HCT116 (cell line): ENCODE results near the gene GALNT18. TPM values are rescaled to one million over a fixed set of nuclear protein-coding genes. Genes with fewer than 3 reads are reported as not detected.

Experiments
- ATAC-seq: fragments of 200-7000 bp; cut with Tn5 transposase; 2 replicates; pipeline ENCODE4 v1.9.1; 2020; ENCODE audit warnings: mild to moderate bottlenecking, moderate library complexity
- BruUV-seq: library from RNA; stranded (reverse); fragments of 400-500 nt; replicated peaks from 2 replicates; lab custom pipeline; 2021; lab: Mats Ljungman, UMichigan
- CTCF ChIA-PET: fragments of 300-600 bp; sonication (Branson Sonifier 250); formaldehyde crosslinking; loops from one replicate; lab custom pipeline; 2021; ENCODE audit warnings: antibody characterized with exemption; lab: Charles Lee
- POLR2A ChIA-PET: fragments of 300-600, 350-600 bp; sonication (Branson Sonifier 250); formaldehyde crosslinking; loops from one replicate; lab custom pipeline; 2021; ENCODE audit warnings: antibody characterized with exemption; lab: Charles Lee
- RAD21 ChIA-PET, 2 experiments: fragments of 300-600 bp; sonication (Branson Sonifier 250); formaldehyde crosslinking; loops; one replicate each; lab custom pipeline; 2023; ENCODE audit warnings: low total read pairs in 2 of 2; ENCODE audit not compliant: uncharacterized antibody in 2 of 2, unreplicated experiment in 2 of 2, low non-redundant PET in 1 of 2; lab: Charles Lee
- DNase-seq: peaks from one replicate; pipeline ENCODE4 v3.0.0-alpha.2; 2010; ENCODE audit warnings: low read depth, low spot score
- H2AFZ ChIP-seq: fragments of 200-600 bp; shearing (Covaris generic), sonication (generic); 2 replicates; pipeline ENCODE4 v1.6.1; 2017; ENCODE audit warnings: low read depth, mixed run types, mixed read lengths, antibody characterized with exemption, low read length; ENCODE audit not compliant: poor library complexity, severe bottlenecking
- H3K27ac ChIP-seq: 2 replicates; pipeline ENCODE4 v1.5.1; 2012; ENCODE audit warnings: low read depth, low read length
- H3K27me3 ChIP-seq: fragments of 200-600 bp; sonication (generic); 2 replicates; pipeline ENCODE4 v1.6.1; 2016; ENCODE audit warnings: mixed run types, low read length, mixed read lengths; ENCODE audit not compliant: insufficient read depth
- H3K36me3 ChIP-seq, 2 experiments: fragments of 200-500 bp in 1 of 2; fragments of 200-600 bp in 1 of 2; sonication (Bioruptor generic) in 1 of 2; sonication (generic) in 1 of 2; 2 replicates each; pipeline versions ENCODE4 v1.5.1 to v1.6.1; 2014 to 2016; ENCODE audit warnings: low read length in 2 of 2, inconsistent platforms in 1 of 2, mixed read lengths in 1 of 2, mixed run types in 1 of 2; ENCODE audit not compliant: insufficient read depth in 2 of 2, control insufficient read depth in 1 of 2
- H3K4me1 ChIP-seq, 2 experiments: fragments of 200-600 bp in 1 of 2; sonication (generic) in 1 of 2; 2 replicates each; pipeline versions ENCODE4 v1.5.1 to v1.6.1; 2012 to 2017; ENCODE audit warnings: low read length in 2 of 2, inconsistent platforms in 1 of 2, mild to moderate bottlenecking in 1 of 2, mixed read lengths in 1 of 2, mixed run types in 1 of 2, moderate library complexity in 1 of 2; ENCODE audit not compliant: insufficient read depth in 2 of 2, control insufficient read depth in 1 of 2
- H3K4me2 ChIP-seq: fragments of 200-600 bp; sonication (generic); 2 replicates; pipeline ENCODE4 v1.6.1; 2017; ENCODE audit warnings: mixed run types, low read length, mixed read lengths
- H3K4me3 ChIP-seq, 2 experiments: fragments of 200-600 bp in 1 of 2; sonication (generic) in 1 of 2; replicated peaks in 1 of 2; 2 replicates each; pipeline ENCODE4 v1.5.1; 2011 to 2016; ENCODE audit warnings: low read length in 2 of 2, control low read depth in 1 of 2, low read depth in 1 of 2, mild to moderate bottlenecking in 1 of 2, mixed read lengths in 1 of 2, mixed run types in 1 of 2
- H3K79me2 ChIP-seq: fragments of 200-600 bp; sonication (generic); 2 replicates; pipeline ENCODE4 v1.6.1; 2017; ENCODE audit warnings: mild to moderate bottlenecking, mixed run types, low read length, moderate library complexity, mixed read lengths; ENCODE audit not compliant: insufficient read depth
- H3K9ac ChIP-seq: fragments of 200-600 bp; sonication (generic); 2 replicates; pipeline ENCODE4 v1.6.1; 2016; ENCODE audit warnings: low read length, mixed read lengths
- H3K9me2 ChIP-seq: fragments of 200-600 bp; sonication (generic), shearing (Covaris generic); 2 replicates; pipeline ENCODE4 v1.6.1; 2017; ENCODE audit warnings: mixed run types, mild to moderate bottlenecking, moderate library complexity; ENCODE audit not compliant: insufficient read depth
- H3K9me3 ChIP-seq, 2 experiments: fragments of 200-500 bp in 1 of 2; fragments of 200-600 bp in 1 of 2; sonication (Bioruptor generic) in 1 of 2; sonication (generic) in 1 of 2; 2 replicates each; pipeline ENCODE4 v1.6.1; 2014 to 2017; ENCODE audit warnings: low read length in 2 of 2, mixed read lengths in 2 of 2, inconsistent platforms in 1 of 2, low read depth in 1 of 2, mild to moderate bottlenecking in 1 of 2, mixed run types in 1 of 2, moderate library complexity in 1 of 2; ENCODE audit not compliant: control insufficient read depth in 1 of 2, insufficient read depth in 1 of 2
- H4K20me1 ChIP-seq: fragments of 200-600 bp; sonication (generic), shearing (Covaris generic); 2 replicates; pipeline ENCODE4 v1.6.1; 2017; ENCODE audit warnings: mixed run types, mild to moderate bottlenecking, moderate library complexity; ENCODE audit not compliant: insufficient read depth
- EZH2 ChIP-seq: fragments of 200-600 bp; sonication (generic); IDR thresholded peaks from 2 replicates; pipeline ENCODE4 v1.6.1; 2017; ENCODE audit warnings: antibody characterized with exemption, mixed run types
- FOSL1 ChIP-seq: IDR thresholded peaks from 2 replicates; pipeline ENCODE4 v1.6.1; 2012; ENCODE audit warnings: low read depth
- JUND ChIP-seq: IDR thresholded peaks from 2 replicates; pipeline ENCODE4 v1.6.1; 2012
- MAX ChIP-seq: IDR thresholded peaks from 2 replicates; pipeline ENCODE4 v1.6.1; 2012
- RAD21 ChIP-seq: IDR thresholded peaks from 2 replicates; pipeline ENCODE4 v1.6.1; 2012; ENCODE audit warnings: low read depth, mild to moderate bottlenecking
- SIN3A ChIP-seq: IDR thresholded peaks from 2 replicates; pipeline ENCODE4 v1.6.1; 2012; ENCODE audit warnings: low read depth
- SP1 ChIP-seq: IDR thresholded peaks from 2 replicates; pipeline ENCODE4 v1.6.1; 2012; ENCODE audit warnings: low read depth
- ZBTB33 ChIP-seq: IDR thresholded peaks from 2 replicates; pipeline ENCODE4 v1.6.1; 2011; ENCODE audit warnings: mild to moderate bottlenecking, low read length, moderate library complexity; ENCODE audit not compliant: insufficient replicate concordance; ENCODE audit errors: extremely low read depth
- intact Hi-C: fragments of 100-400 bp; cut with micrococcal nuclease; formaldehyde crosslinking; loops from 2 replicates; pipeline ENCODE4 v1.10.0; 2022
- total RNA-seq: library from RNA; stranded (reverse); gene quantifications from one replicate; pipeline ENCODE4 v1.2.1, GENCODE V29; 2021; ENCODE audit not compliant: unreplicated experiment
- TF ChIP-seq, protein P1 (sequence below): IDR thresholded peaks from 2 replicates; pipeline ENCODE4 v1.6.1; 2012; ENCODE audit warnings: low read depth

GALNT18 gene
- total RNA-seq, 1 experiment from 2014 or later, result 19.9 TPM

- RAD21 ChIA-PET, result no interaction called here
Measured at GRCh38 chr11:11251394-11251970, 370.3 kb downstream of the GALNT18 start.

More at GRCh38 chr11:11251394-11251970, 370.3 kb downstream of the GALNT18 start:
- H3K9me2 ChIP-seq, result no peaks in the 10 kb centered on the region
- ChIA-PET POLR2A (no interaction called here), CTCF (no interaction called here)
- ATAC-seq (no peak), DNase-seq (no peak)
- no peak overlapping the region for H2AFZ ChIP-seq
- no peaks in the 10 kb centered on the region for H3K36me3 ChIP-seq
- no peak overlapping the region for H3K4me3 ChIP-seq
- H3K27me3 ChIP-seq, result peaks cover 13% of the 10 kb centered on the region; the same call in 1 of the 2 replicates
- H3K79me2 ChIP-seq, result no peaks in the 10 kb centered on the region
- H3K9me3 ChIP-seq, result no peaks in the 10 kb centered on the region
- no peak overlapping the region for H3K4me2 ChIP-seq
- H3K4me1 ChIP-seq, result no peaks in the 10 kb centered on the region
- H4K20me1 ChIP-seq, result no peaks in the 10 kb centered on the region
- intact Hi-C loops, result no loop called here
- TF ChIP-seq SP1, result no peak
- TF ChIP-seq ZBTB33, result no peak
- TF ChIP-seq, protein P1, sequence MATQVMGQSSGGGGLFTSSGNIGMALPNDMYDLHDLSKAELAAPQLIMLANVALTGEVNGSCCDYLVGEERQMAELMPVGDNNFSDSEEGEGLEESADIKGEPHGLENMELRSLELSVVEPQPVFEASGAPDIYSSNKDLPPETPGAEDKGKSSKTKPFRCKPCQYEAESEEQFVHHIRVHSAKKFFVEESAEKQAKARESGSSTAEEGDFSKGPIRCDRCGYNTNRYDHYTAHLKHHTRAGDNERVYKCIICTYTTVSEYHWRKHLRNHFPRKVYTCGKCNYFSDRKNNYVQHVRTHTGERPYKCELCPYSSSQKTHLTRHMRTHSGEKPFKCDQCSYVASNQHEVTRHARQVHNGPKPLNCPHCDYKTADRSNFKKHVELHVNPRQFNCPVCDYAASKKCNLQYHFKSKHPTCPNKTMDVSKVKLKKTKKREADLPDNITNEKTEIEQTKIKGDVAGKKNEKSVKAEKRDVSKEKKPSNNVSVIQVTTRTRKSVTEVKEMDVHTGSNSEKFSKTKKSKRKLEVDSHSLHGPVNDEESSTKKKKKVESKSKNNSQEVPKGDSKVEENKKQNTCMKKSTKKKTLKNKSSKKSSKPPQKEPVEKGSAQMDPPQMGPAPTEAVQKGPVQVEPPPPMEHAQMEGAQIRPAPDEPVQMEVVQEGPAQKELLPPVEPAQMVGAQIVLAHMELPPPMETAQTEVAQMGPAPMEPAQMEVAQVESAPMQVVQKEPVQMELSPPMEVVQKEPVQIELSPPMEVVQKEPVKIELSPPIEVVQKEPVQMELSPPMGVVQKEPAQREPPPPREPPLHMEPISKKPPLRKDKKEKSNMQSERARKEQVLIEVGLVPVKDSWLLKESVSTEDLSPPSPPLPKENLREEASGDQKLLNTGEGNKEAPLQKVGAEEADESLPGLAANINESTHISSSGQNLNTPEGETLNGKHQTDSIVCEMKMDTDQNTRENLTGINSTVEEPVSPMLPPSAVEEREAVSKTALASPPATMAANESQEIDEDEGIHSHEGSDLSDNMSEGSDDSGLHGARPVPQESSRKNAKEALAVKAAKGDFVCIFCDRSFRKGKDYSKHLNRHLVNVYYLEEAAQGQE, result no peak
- no peak for TF ChIP-seq SIN3A
- TF ChIP-seq FOSL1, result no peak
- no peak for TF ChIP-seq JUND
- no peak for TF ChIP-seq RAD21
- TF ChIP-seq EZH2, result no peak
- no peak for TF ChIP-seq MAX
- no TSS peak for BruUV-seq
- H3K9ac ChIP-seq, result no peak overlapping the region
- no peak overlapping the region for H3K27ac ChIP-seq
